Fibroblast of lung (primary cell): ENCODE data around the gene ATP8A2. TPM values are rescaled to one million over a fixed set of nuclear protein-coding genes. Genes with fewer than 3 reads are reported as not detected.

Experiments
- DNase-seq, 2 donors: peaks; one replicate each; pipeline versions ENCODE4 v3.0.0 to v3.0.0-alpha.2; 2010; ENCODE audit warnings: low read depth in 2 of 2
- H2AFZ ChIP-seq: 2 replicates; pipeline ENCODE4 v1.5.1; 2012; ENCODE audit warnings: low read length, control low read depth, inconsistent platforms
- H3K27ac ChIP-seq: 2 replicates; pipeline ENCODE4 v1.5.1; 2011; ENCODE audit warnings: low read length, control low read depth; ENCODE audit not compliant: insufficient read depth
- H3K27me3 ChIP-seq: 2 replicates; pipeline ENCODE4 v1.5.1; 2011; ENCODE audit warnings: mild to moderate bottlenecking, low read length; ENCODE audit not compliant: control insufficient read depth, insufficient read depth
- H3K36me3 ChIP-seq: 2 replicates; pipeline ENCODE4 v1.5.1; 2011; ENCODE audit warnings: low read length; ENCODE audit not compliant: control insufficient read depth, insufficient read depth
- H3K4me1 ChIP-seq: 2 replicates; pipeline ENCODE4 v1.5.1; 2011; ENCODE audit warnings: low read length; ENCODE audit not compliant: control insufficient read depth, insufficient read depth; ENCODE audit errors: extremely low read depth
- H3K4me2 ChIP-seq: 2 replicates; pipeline ENCODE4 v1.5.1; 2011; ENCODE audit warnings: low read length, control low read depth; ENCODE audit not compliant: insufficient read depth; ENCODE audit errors: extremely low read depth
- H3K4me3 ChIP-seq, 4 experiments: fragments of 200-600 bp in 1 of 4; sonication (generic) in 1 of 4; replicated peaks in 1 of 4; 2 replicates each; pipeline ENCODE4 v1.5.1; 2011 to 2016; ENCODE audit warnings: low read length in 4 of 4, low read depth in 3 of 4, mild to moderate bottlenecking in 3 of 4, control low read depth in 2 of 4, inconsistent platforms in 1 of 4, mixed read lengths in 1 of 4; ENCODE audit not compliant: insufficient read depth in 1 of 4; ENCODE audit errors: control extremely low read depth in 1 of 4
- H3K79me2 ChIP-seq: 2 replicates; pipeline ENCODE4 v1.5.1; 2012; ENCODE audit warnings: mild to moderate bottlenecking, low read length, inconsistent platforms; ENCODE audit not compliant: control insufficient read depth, insufficient read depth
- H3K9ac ChIP-seq: 2 replicates; pipeline ENCODE4 v1.5.1; 2011; ENCODE audit warnings: mild to moderate bottlenecking, low read length, control low read depth; ENCODE audit not compliant: insufficient read depth
- H3K9me3 ChIP-seq: 2 replicates; pipeline ENCODE4 v1.5.1; 2012; ENCODE audit warnings: low read depth, low read length; ENCODE audit not compliant: control insufficient read depth, insufficient read depth
- H4K20me1 ChIP-seq: 2 replicates; pipeline ENCODE4 v1.5.1; 2011; ENCODE audit warnings: low read length; ENCODE audit not compliant: control insufficient read depth, insufficient read depth; ENCODE audit errors: extremely low read depth
- EZH2 ChIP-seq: IDR thresholded peaks from 2 replicates; pipeline ENCODE4 v1.5.1; 2012; ENCODE audit warnings: low read length, control low read depth, mild to moderate bottlenecking; ENCODE audit errors: missing control alignments
- polyA plus RNA-seq, 2 donors: library from polyadenylated mRNA; depleted of rRNA in 1 of 2; stranded (reverse) in 1 of 2; unstranded in 1 of 2; fragments of >200 nt; gene quantifications; 2 replicates each; pipeline ENCODE4 v1.2.1, GENCODE V29; 2011 to 2012; ENCODE audit warnings: missing spikeins in 1 of 2
- total RNA-seq: library from RNA; depleted of rRNA; stranded (reverse); fragments of >200 nt; gene quantifications from 2 replicates; pipeline ENCODE4 v1.2.1, GENCODE V29; 2014
- TF ChIP-seq, protein P1 (sequence below), 2 donors: IDR thresholded peaks in 1 of 2; conservative IDR thresholded peaks in 1 of 2; 1 replicate in 1 of 2; 2 replicates in 1 of 2; pipeline ENCODE4 v1.5.1; 2011 to 2012; ENCODE audit warnings: low read length in 2 of 2, control low read depth in 1 of 2, inconsistent platforms in 1 of 2, low read depth in 1 of 2, mild to moderate bottlenecking in 1 of 2

The ATP8A2 gene
- total and polyA plus RNA-seq, 2 donors (not counting 1 experiment from before 2014, with no cell fraction given) = under 0.01 to 0.01 TPM

DNA sequence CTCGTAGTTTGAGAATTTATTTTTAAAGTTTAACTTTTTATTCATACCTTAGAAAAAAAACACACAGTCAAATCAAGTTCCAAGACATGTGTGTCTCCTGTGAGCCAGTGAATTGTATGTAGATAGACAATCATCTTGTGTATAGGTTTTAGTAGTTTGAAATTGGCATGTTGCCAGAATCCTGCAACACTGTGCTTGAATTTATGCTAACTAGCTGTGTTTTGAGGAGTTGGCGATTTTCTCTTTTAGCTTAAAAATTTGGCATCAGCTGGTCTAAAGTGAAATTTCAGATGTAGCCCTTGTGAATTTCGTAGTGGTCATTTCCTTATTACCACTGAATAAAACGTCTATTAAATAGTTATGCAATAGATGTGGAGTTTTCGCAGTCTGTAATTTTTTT, 213.2 kb downstream of the ATP8A2 start:
- Histone ChIP-seq H3K9ac (no peak overlapping the region), H3K27ac (no peak overlapping the region), H3K36me3 (no peaks in the 10 kb centered on the region), H3K4me2 (no peak overlapping the region), H3K4me1 (no peaks in the 10 kb centered on the region), H3K27me3 (no peaks in the 10 kb centered on the region), H2AFZ (no peak overlapping the region), H3K79me2 (no peaks in the 10 kb centered on the region), H3K4me3 (no peak overlapping the region), H3K9me3 (no peaks in the 10 kb centered on the region), H4K20me1 (no peaks in the 10 kb centered on the region)
- no peak for TF ChIP-seq EZH2
- TF ChIP-seq, protein P1, sequence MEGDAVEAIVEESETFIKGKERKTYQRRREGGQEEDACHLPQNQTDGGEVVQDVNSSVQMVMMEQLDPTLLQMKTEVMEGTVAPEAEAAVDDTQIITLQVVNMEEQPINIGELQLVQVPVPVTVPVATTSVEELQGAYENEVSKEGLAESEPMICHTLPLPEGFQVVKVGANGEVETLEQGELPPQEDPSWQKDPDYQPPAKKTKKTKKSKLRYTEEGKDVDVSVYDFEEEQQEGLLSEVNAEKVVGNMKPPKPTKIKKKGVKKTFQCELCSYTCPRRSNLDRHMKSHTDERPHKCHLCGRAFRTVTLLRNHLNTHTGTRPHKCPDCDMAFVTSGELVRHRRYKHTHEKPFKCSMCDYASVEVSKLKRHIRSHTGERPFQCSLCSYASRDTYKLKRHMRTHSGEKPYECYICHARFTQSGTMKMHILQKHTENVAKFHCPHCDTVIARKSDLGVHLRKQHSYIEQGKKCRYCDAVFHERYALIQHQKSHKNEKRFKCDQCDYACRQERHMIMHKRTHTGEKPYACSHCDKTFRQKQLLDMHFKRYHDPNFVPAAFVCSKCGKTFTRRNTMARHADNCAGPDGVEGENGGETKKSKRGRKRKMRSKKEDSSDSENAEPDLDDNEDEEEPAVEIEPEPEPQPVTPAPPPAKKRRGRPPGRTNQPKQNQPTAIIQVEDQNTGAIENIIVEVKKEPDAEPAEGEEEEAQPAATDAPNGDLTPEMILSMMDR (conservative IDR thresholded peaks at IDR 0.05 in 1 of 2, IDR thresholded peaks at IDR 0.05 in 1 of 2; ENCODE audit: low read depth in 1 of 2, low read length in 2 of 2) = no peak
- DNase-seq = peak in 1 of 2 donors; percentile 1

- no peak overlapping the region for H3K4me2 ChIP-seq
- TF ChIP-seq EZH2 = no peak
- TF ChIP-seq, protein P1 (conservative IDR thresholded peaks at IDR 0.05 in 1 of 2, IDR thresholded peaks at IDR 0.05 in 1 of 2; ENCODE audit: low read depth in 1 of 2, low read length in 2 of 2) = no peak
- H3K36me3 ChIP-seq = no peaks in the 10 kb centered on the region
- H3K27ac ChIP-seq = no peak overlapping the region
- H3K9ac ChIP-seq = no peak overlapping the region
- no peak overlapping the region for H3K4me3 ChIP-seq
- no peaks in the 10 kb centered on the region for H3K9me3 ChIP-seq
- H4K20me1 ChIP-seq = no peaks in the 10 kb centered on the region
- H3K79me2 ChIP-seq = no peaks in the 10 kb centered on the region
- no peak for DNase-seq
- H3K4me1 ChIP-seq = no peaks in the 10 kb centered on the region
- no peaks in the 10 kb centered on the region for H3K27me3 ChIP-seq
- H2AFZ ChIP-seq = no peak overlapping the region
Observed at GRCh38 chr13:25587326-25587980, 215.7 kb downstream of the ATP8A2 start.

GRCh38 chr13:25588336-25589060, 216.7 kb downstream of the ATP8A2 start:
- H2AFZ ChIP-seq = no peak overlapping the region
- no peak for DNase-seq
- no peaks in the 10 kb centered on the region for H3K4me1 ChIP-seq
- no peak overlapping the region for H3K4me3 ChIP-seq
- no peaks in the 10 kb centered on the region for H3K9me3 ChIP-seq
- H3K27ac ChIP-seq = no peak overlapping the region
- no peak overlapping the region for H3K9ac ChIP-seq
- H3K79me2 ChIP-seq = no peaks in the 10 kb centered on the region
- H3K4me2 ChIP-seq = no peak overlapping the region
- H4K20me1 ChIP-seq = no peaks in the 10 kb centered on the region
- no peaks in the 10 kb centered on the region for H3K27me3 ChIP-seq
- H3K36me3 ChIP-seq = no peaks in the 10 kb centered on the region
- no peak for TF ChIP-seq EZH2
- TF ChIP-seq, protein P1 (conservative IDR thresholded peaks at IDR 0.05 in 1 of 2, IDR thresholded peaks at IDR 0.05 in 1 of 2; ENCODE audit: low read depth in 1 of 2, low read length in 2 of 2) = no peak
